Karpas-422 (cell line): ENCODE measurements around the gene REEP6. TPM values are rescaled to one million over a fixed set of nuclear protein-coding genes. Genes with fewer than 3 reads are reported as not detected.

Source experiments
- DNase-seq: peaks from one replicate; pipeline ENCODE4 v3.0.0-alpha.2; 2015
- H2AFZ ChIP-seq: fragments of 200-600 bp; sonication (generic); 2 replicates; pipeline ENCODE4 v1.6.1; 2014; ENCODE audit warnings: antibody characterized with exemption, low read length, mixed read lengths
- H3K27ac ChIP-seq: fragments of 200-600 bp; sonication (generic); 2 replicates; pipeline ENCODE4 v1.5.1; 2014; ENCODE audit warnings: mild to moderate bottlenecking, low read length, moderate library complexity
- H3K27me3 ChIP-seq: fragments of 200-600 bp; sonication (generic); 2 replicates; pipeline ENCODE4 v1.6.1; 2014; ENCODE audit warnings: low read length, mixed read lengths
- H3K36me3 ChIP-seq: fragments of 200-600 bp; sonication (generic); 2 replicates; pipeline ENCODE4 v1.6.1; 2014; ENCODE audit warnings: low read length, mixed read lengths; ENCODE audit not compliant: insufficient read depth
- H3K4me1 ChIP-seq: fragments of 200-600 bp; sonication (generic); 2 replicates; pipeline ENCODE4 v1.6.1; 2014; ENCODE audit warnings: mild to moderate bottlenecking, low read length, mixed read lengths
- H3K4me2 ChIP-seq: fragments of 200-600 bp; sonication (generic); 2 replicates; pipeline ENCODE4 v1.6.1; 2014; ENCODE audit warnings: low read length, low read depth, mild to moderate bottlenecking; ENCODE audit not compliant: poor library complexity, severe bottlenecking
- H3K4me3 ChIP-seq: fragments of 200-600 bp; sonication (generic); 2 replicates; pipeline ENCODE4 v1.5.1; 2014; ENCODE audit warnings: mild to moderate bottlenecking, antibody characterized with exemption, low read length, mixed read lengths
- H3K79me2 ChIP-seq: fragments of 200-600 bp; sonication (generic); 2 replicates; pipeline ENCODE4 v1.6.1; 2014; ENCODE audit warnings: mild to moderate bottlenecking, low read length, mixed read lengths
- H3K9ac ChIP-seq: fragments of 200-600 bp; sonication (generic); 2 replicates; pipeline ENCODE4 v1.6.0; 2014; ENCODE audit warnings: low read length
- H3K9me2 ChIP-seq: fragments of 200-600 bp; sonication (generic), shearing (Covaris generic); replicated peaks from 2 replicates; pipeline ENCODE4 v1.6.0; 2014; ENCODE audit warnings: mild to moderate bottlenecking, low read length, moderate library complexity; ENCODE audit not compliant: insufficient read depth
- H3K9me3 ChIP-seq: fragments of 300-700, 200-600 bp; sonication (generic); 2 replicates; pipeline ENCODE4 v1.6.1; 2014; ENCODE audit warnings: low read length, mixed read lengths
- H4K20me1 ChIP-seq: fragments of 200-600 bp; sonication (generic); 2 replicates; pipeline ENCODE4 v1.6.1; 2014; ENCODE audit warnings: mild to moderate bottlenecking, antibody characterized with exemption, low read length, low read depth; ENCODE audit not compliant: insufficient read depth
- total RNA-seq: library from RNA; depleted of rRNA; stranded (reverse); fragments of >200 nt; shearing (Covaris generic); gene quantifications from 2 replicates; pipeline ENCODE4 v1.2.3, GENCODE V29; 2014; ENCODE audit warnings: low replicate concordance

The REEP6 gene
- total RNA-seq, 1 experiment from 2014 or later: 1.5 TPM

- Histone ChIP-seq H4K20me1 (peaks cover 14% of the 10 kb centered on the region; the same call in 1 of the 2 replicates), H3K9ac (peak within 1 kb of the TSS; percentile 42; the same call in 1 of the 2 replicates), H3K4me2 (peak within 1 kb of the TSS; percentile 46), H3K36me3 (no peaks in the 10 kb centered on the region), H3K79me2 (no peaks in the 10 kb centered on the region), H3K27me3 (0 out of 2 replicates have a peak, but pooled peaks cover 2% of the 10 kb centered on the region), H3K4me3 (peak within 1 kb of the TSS; percentile 46), H2AFZ (no peak within 1 kb of the TSS; the same call in 1 of the 2 replicates), H3K9me3 (no peaks in the 10 kb centered on the region), H3K27ac (no peak within 1 kb of the TSS), H3K9me2 (no peaks in the 10 kb centered on the region), H3K4me1 (peaks cover 16% of the 10 kb centered on the region)
- peak; percentile 89 for DNase-seq
Measured at GRCh38 chr19:1449467-1450442, 41.2 kb upstream of the REEP6 start, which contains the start of gene APC2. Gene APC2 (plus strand): TSS chr19:1450121. CDS start chr19:1453002, 2,881 bp downstream.

DNA sequence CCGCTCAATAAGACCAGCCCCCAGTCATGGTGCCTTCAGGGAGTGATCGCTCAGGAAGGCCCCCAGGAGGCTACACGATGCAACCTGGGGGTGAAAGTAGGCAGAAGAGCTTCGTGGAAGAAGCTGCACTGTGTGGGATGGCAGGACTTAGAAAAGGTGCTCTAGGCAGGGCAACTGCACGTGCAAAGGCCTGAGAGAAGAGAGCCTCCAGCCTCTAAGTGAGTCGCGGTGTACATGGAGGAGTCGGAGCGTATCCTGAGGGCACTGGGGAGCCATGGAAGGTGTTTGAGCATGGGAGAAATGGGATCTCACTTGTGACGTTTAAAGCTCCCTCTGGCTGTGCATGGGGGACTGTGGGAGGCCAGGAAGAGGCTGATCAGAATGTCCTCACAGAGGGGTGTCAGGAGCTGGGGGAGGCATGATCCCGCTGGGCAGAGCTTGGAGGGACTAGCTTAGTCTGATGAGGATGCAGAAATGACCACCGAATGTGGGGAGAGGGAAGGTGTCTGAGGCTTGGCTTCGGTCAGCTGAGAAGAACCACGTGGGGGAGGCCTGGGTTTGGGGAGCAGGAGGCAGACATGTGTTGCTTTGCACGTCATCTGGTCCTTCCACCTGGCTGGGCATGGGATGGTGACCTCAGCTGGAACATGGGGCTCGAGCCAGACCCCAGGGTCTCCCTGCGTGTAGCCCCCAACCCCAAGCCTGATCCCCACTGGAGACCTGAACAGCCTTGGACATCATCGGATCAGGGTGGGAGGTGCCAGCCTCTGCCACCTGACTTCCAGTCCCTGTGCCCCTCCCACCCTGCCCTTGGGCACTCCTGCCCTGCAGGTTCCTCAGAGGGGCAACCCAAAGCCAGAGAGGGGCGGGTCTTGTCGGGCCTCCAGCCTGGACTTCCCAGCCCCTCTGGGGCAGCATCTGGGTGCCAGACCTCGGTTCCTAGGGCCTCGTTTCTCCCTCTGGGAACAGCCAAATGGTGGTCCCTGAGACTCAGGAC, 39.9 kb upstream of the REEP6 start:
- Histone ChIP-seq H3K4me3 (no peak overlapping the region), H3K79me2 (no peaks in the 10 kb centered on the region), H3K9me3 (no peaks in the 10 kb centered on the region), H3K9me2 (no peaks in the 10 kb centered on the region), H3K27ac (no peak overlapping the region), H3K9ac (no peak overlapping the region), H2AFZ (no peak overlapping the region), H3K4me2 (peak overlapping the region; percentile 46), H3K4me1 (peaks cover 17% of the 10 kb centered on the region), H4K20me1 (peaks cover 14% of the 10 kb centered on the region; the same call in 1 of the 2 replicates), H3K36me3 (no peaks in the 10 kb centered on the region), H3K27me3 (0 out of 2 replicates have a peak, but pooled peaks cover 2% of the 10 kb centered on the region)
- peak; percentile 48 for DNase-seq

- 0 out of 2 replicates have a peak, but pooled peaks cover 2% of the 10 kb centered on the region for H3K27me3 ChIP-seq
- no peaks in the 10 kb centered on the region for H3K9me3 ChIP-seq
- H2AFZ ChIP-seq: no peak overlapping the region
- H3K4me3 ChIP-seq: no peak overlapping the region
- H3K4me2 ChIP-seq: no peak overlapping the region
- no peaks in the 10 kb centered on the region for H3K9me2 ChIP-seq
- H3K36me3 ChIP-seq: no peaks in the 10 kb centered on the region
- DNase-seq: no peak
- no peaks in the 10 kb centered on the region for H3K79me2 ChIP-seq
- H4K20me1 ChIP-seq: peaks cover 11% of the 10 kb centered on the region; the same call in 1 of the 2 replicates
- H3K27ac ChIP-seq: no peak overlapping the region
- H3K9ac ChIP-seq: no peak overlapping the region
- peaks cover 17% of the 10 kb centered on the region for H3K4me1 ChIP-seq
Measured at GRCh38 chr19:1451916-1452801, 38.8 kb upstream of the REEP6 start.

GRCh38 chr19:1452802-1453524, 38.0 kb upstream of the REEP6 start:
- H3K79me2 ChIP-seq: no peaks in the 10 kb centered on the region

DNA sequence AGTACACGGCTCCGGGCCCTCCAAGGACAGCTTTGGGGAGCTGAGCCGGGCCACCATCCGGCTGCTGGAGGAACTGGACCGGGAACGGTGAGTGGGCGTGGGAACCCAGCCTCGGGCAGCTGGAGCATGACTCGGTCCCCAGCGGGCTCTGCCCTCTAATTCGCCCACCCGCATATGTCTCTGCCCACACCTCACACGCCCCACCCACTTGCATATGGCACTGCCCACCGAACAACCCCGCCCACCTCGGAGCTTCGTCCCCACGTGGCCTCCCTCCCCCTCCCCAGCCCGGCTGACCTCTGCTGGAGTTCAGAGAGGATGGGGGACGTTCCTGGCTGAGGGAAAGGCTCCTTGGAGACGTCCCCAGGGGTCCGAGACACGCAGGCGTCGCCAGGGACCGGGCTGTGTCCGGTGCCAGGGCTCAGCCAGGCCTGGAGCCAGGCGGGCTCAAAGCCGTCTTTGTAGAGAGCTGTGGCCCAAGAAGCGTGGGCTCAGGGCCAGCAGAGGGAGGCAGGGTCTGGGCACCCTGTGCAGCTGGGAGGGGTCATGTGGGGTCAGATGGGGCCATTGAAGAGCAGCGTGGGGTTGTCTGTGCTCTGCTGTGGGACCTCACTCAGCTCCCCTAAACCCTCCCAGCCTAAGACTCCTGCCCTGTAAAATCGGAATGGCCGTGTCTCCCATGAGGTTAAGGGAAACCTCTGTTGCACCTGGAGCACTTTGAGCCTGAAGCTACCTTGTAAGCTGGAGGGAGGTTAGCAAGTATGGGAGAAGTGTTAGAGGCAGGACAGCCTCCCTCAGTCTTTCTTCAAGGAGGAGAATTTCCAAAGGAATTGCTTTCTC, 37.2 kb upstream of the REEP6 start:
- Histone ChIP-seq H3K79me2 (no peaks in the 10 kb centered on the region), H3K4me3 (no peak overlapping the region), H3K9ac (no peak overlapping the region), H4K20me1 (peaks cover 7% of the 10 kb centered on the region; the same call in 1 of the 2 replicates), H3K4me1 (peaks cover 17% of the 10 kb centered on the region), H3K27me3 (0 out of 2 replicates have a peak, but pooled peaks cover 2% of the 10 kb centered on the region), H3K9me2 (no peaks in the 10 kb centered on the region), H3K4me2 (no peak overlapping the region), H2AFZ (no peak overlapping the region), H3K36me3 (no peaks in the 10 kb centered on the region), H3K9me3 (no peaks in the 10 kb centered on the region), H3K27ac (no peak overlapping the region)
- DNase-seq: peak; percentile 80

More at GRCh38 chr19:1452802-1453524, 38.0 kb upstream of the REEP6 start:
- Histone ChIP-seq H3K9me3 (no peaks in the 10 kb centered on the region), H3K27me3 (0 out of 2 replicates have a peak, but pooled peaks cover 2% of the 10 kb centered on the region), H3K27ac (no peak overlapping the region), H3K9me2 (no peaks in the 10 kb centered on the region), H4K20me1 (peaks cover 7% of the 10 kb centered on the region; the same call in 1 of the 2 replicates), H2AFZ (no peak overlapping the region), H3K4me2 (no peak overlapping the region), H3K9ac (no peak overlapping the region), H3K4me1 (peaks cover 17% of the 10 kb centered on the region), H3K4me3 (no peak overlapping the region), H3K36me3 (no peaks in the 10 kb centered on the region)
- DNase-seq: no peak

DNA sequence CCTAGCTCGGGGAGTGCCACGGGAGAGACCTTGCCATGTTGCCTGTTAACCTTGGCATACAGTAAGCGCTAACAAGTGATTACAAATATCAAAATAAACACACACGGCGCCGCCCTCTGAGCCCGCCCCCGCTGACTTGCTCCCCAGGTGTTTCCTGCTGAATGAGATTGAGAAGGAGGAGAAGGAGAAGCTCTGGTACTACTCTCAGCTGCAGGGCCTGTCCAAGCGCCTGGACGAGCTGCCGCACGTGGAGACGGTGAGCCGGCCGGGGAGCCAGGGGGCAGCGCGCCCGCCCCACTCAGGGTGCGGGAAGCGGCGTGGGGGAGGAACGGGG, 36.0 kb upstream of the REEP6 start:
- Histone ChIP-seq H3K4me3 (no peak overlapping the region), H3K36me3 (no peaks in the 10 kb centered on the region), H2AFZ (no peak overlapping the region), H3K27ac (no peak overlapping the region), H3K79me2 (no peaks in the 10 kb centered on the region), H4K20me1 (peaks cover 7% of the 10 kb centered on the region; the same call in 1 of the 2 replicates), H3K9me3 (no peaks in the 10 kb centered on the region), H3K9ac (no peak overlapping the region), H3K9me2 (no peaks in the 10 kb centered on the region), H3K4me1 (peaks cover 8% of the 10 kb centered on the region), H3K4me2 (peak overlapping the region; percentile 29), H3K27me3 (0 out of 2 replicates have a peak, but pooled peaks cover 2% of the 10 kb centered on the region)
- no peak for DNase-seq
